HUDEP-2 (cell line): ENCODE measurements around the gene GRID2.

Experiments
- DNase-seq, 76 experiments: peaks; one replicate each; lab custom pipeline; 2025; ENCODE audit not compliant: unreplicated experiment in 76 of 76; lab: John Stamatoyannopoulos, UW

Gene GRID2

GRCh38 chr4:92520563-92520962 is 216.8 kb downstream of the GRID2 start:
- no peak for DNase-seq

GRCh38 chr4:92521941-92522340 is 218.2 kb downstream of the GRID2 start:
- DNase-seq: no peak

- DNase-seq: no peak
These were observed 218.6 kb downstream of the GRID2 start for GRCh38 chr4:92522356-92522755.

GRCh38 chr4:92524131-92524530 is 220.4 kb downstream of the GRID2 start:
- DNase-seq: no peak

- no peak for DNase-seq
These were observed 224.8 kb downstream of the GRID2 start for GRCh38 chr4:92528541-92528940.

GRCh38 chr4:92529510-92529909 is 225.7 kb downstream of the GRID2 start:
- DNase-seq: no peak

- no peak for DNase-seq
These were observed 231.8 kb downstream of the GRID2 start for GRCh38 chr4:92535599-92535998.

GRCh38 chr4:92551616-92552015 is 247.8 kb downstream of the GRID2 start:
- DNase-seq: no peak

GRCh38 chr4:92566269-92566668 is 262.5 kb downstream of the GRID2 start:
- DNase-seq: no peak

- DNase-seq: no peak
These were observed 277.1 kb downstream of the GRID2 start for GRCh38 chr4:92580816-92581215.

- DNase-seq: no peak
These were observed 295.3 kb downstream of the GRID2 start for GRCh38 chr4:92599044-92599443.

- DNase-seq: no peak
These were observed 296.9 kb downstream of the GRID2 start for GRCh38 chr4:92600638-92601037.

GRCh38 chr4:92606227-92606626 is 302.5 kb downstream of the GRID2 start:
- DNase-seq: no peak

- no peak for DNase-seq
These were observed 311.3 kb downstream of the GRID2 start for GRCh38 chr4:92615049-92615448.

GRCh38 chr4:92618968-92619367 is 315.2 kb downstream of the GRID2 start:
- DNase-seq: no peak

GRCh38 chr4:92629302-92629701 is 325.5 kb downstream of the GRID2 start:
- no peak for DNase-seq

- DNase-seq: no peak
These were observed 331.1 kb downstream of the GRID2 start for GRCh38 chr4:92634882-92635281.

- DNase-seq: no peak
These were observed 332.5 kb downstream of the GRID2 start for GRCh38 chr4:92636038-92636806.

- DNase-seq: no peak
These were observed 337.6 kb downstream of the GRID2 start for GRCh38 chr4:92641409-92641808.

GRCh38 chr4:92646826-92647225 is 343.1 kb downstream of the GRID2 start:
- no peak for DNase-seq

- no peak for DNase-seq
These were observed 347.8 kb downstream of the GRID2 start for GRCh38 chr4:92651536-92651935.

GRCh38 chr4:92654084-92654483 is 350.3 kb downstream of the GRID2 start:
- no peak for DNase-seq

- DNase-seq: no peak
These were observed 353.9 kb downstream of the GRID2 start for GRCh38 chr4:92657695-92658094.
